Left cardiac atrium (tissue), 4 donors: ENCODE results near the gene TBX5. TPM values are rescaled to one million over a fixed set of nuclear protein-coding genes. Genes with fewer than 3 reads are reported as not detected.
A peak's percentile ranks its signal among the peaks of the same experiment; 100 is the strongest.

Experiments used
- ATAC-seq, 2 donors: fragments of 200-7000 bp; cut with Tn5 transposase; one replicate each; pipeline ENCODE4 v1.9.1; 2020; ENCODE audit warnings: mild to moderate bottlenecking in 2 of 2, moderate library complexity in 2 of 2
- DNase-seq: peaks from one replicate; pipeline ENCODE4 v3.0.0-alpha.2; 2020
- intact Hi-C, 2 donors: fragments of 100-400 bp; cut with DNase I; formaldehyde crosslinking; loops; one replicate each; pipeline versions ENCODE4 v1.14.1 to v1.15.1; 2022 to 2023
- total RNA-seq, 2 donors: library from RNA; stranded (reverse); fragmentation: NEBNext Ultra II Directional; extraction: Animal tissue kit (Norgen Biotek cat#: 25700); gene quantifications; one replicate each; pipeline ENCODE4 v1.2.1, GENCODE V29; 2021
- donor health status: DM: no; HTN: yes; CAD: no.
- donor health status: DM: no; HTN: yes; CAD: no; lungs with severe emphysema.
- donor health status: DM: yes; HTN: yes; CAD: no.
- donor health status: Dilated cardiomyopathy.

Gene TBX5
- total RNA-seq, 2 donors from 2014 or later, result 116 to 236 TPM

- intact Hi-C loops, result loop anchor here in 1 of 2 donors (10.0 kb wide), 1 partner anchor 173 kb away; no protein-coding TSS in a partner anchor
- ATAC-seq (no peak), DNase-seq (no peak)
These were observed 58.1 kb downstream of the TBX5 start for GRCh38 chr12:114347861-114348260.

GRCh38 chr12:114344831-114345230 is 61.1 kb downstream of the TBX5 start:
- peak in 1 of 2 donors; percentile 32 for ATAC-seq
- DNase-seq, result no peak
- intact Hi-C loops, result loop anchor here in 1 of 2 donors (10.0 kb wide), 1 partner anchor 170 kb away; no protein-coding TSS in a partner anchor

GRCh38 chr12:114344303-114344663 is 61.7 kb downstream of the TBX5 start:
- ATAC-seq, result no peak
- intact Hi-C loops, result loop anchor here in 1 of 2 donors (10.0 kb wide), 1 partner anchor 169 kb away; no protein-coding TSS in a partner anchor
- DNase-seq, result no peak

GRCh38 chr12:114343585-114344302 is 62.2 kb downstream of the TBX5 start:
- DNase-seq (no peak), ATAC-seq (no peak)
- intact Hi-C loops, result loop anchor here in 1 of 2 donors (10.0 kb wide), 1 partner anchor 169 kb away; no protein-coding TSS in a partner anchor

GRCh38 chr12:114342656-114343055 is 63.3 kb downstream of the TBX5 start:
- intact Hi-C loops, result loop anchor here in 1 of 2 donors (10.0 kb wide), 1 partner anchor 168 kb away; no protein-coding TSS in a partner anchor
- no peak for DNase-seq
- ATAC-seq, result no peak

- ATAC-seq, result no peak
- intact Hi-C loops, result loop anchor here in 1 of 2 donors (10.0 kb wide), 1 partner anchor 167 kb away; no protein-coding TSS in a partner anchor
- no peak for DNase-seq
These were observed 64.3 kb downstream of the TBX5 start for GRCh38 chr12:114341635-114342034.

- ATAC-seq (no peak), DNase-seq (no peak)
- intact Hi-C loops, result loop anchor here in 1 of 2 donors (10.0 kb wide), 1 partner anchor 165 kb away; no protein-coding TSS in a partner anchor
These were observed 65.7 kb downstream of the TBX5 start for GRCh38 chr12:114340231-114340630.

- DNase-seq, result no peak
- ATAC-seq, result no peak
- intact Hi-C loops, result loop anchor here in 1 of 2 donors (10.0 kb wide), 1 partner anchor 165 kb away; no protein-coding TSS in a partner anchor
These were observed 66.3 kb downstream of the TBX5 start for GRCh38 chr12:114339626-114340025.

- ATAC-seq, result peak; percentile 33 to 57
- no peak for DNase-seq
- intact Hi-C loops, result no loop called here
These were observed 70.3 kb downstream of the TBX5 start for GRCh38 chr12:114335607-114336006.

- DNase-seq (no peak), ATAC-seq (no peak)
- intact Hi-C loops, result no loop called here
These were observed 71.5 kb downstream of the TBX5 start for GRCh38 chr12:114334395-114334794.

- DNase-seq (no peak), ATAC-seq (no peak)
- intact Hi-C loops, result no loop called here
These were observed 77.7 kb downstream of the TBX5 start for GRCh38 chr12:114328292-114328691.

GRCh38 chr12:114327765-114328164 is 78.2 kb downstream of the TBX5 start:
- no peak for DNase-seq
- intact Hi-C loops, result no loop called here
- no peak for ATAC-seq

- no peak for DNase-seq
These were observed 84.4 kb downstream of the TBX5 start for GRCh38 chr12:114321524-114321923.

GRCh38 chr12:114320968-114321367 is 85.0 kb downstream of the TBX5 start:
- DNase-seq (no peak), ATAC-seq (peak; percentile 17 to 46)
- intact Hi-C loops, result no loop called here

More at GRCh38 chr12:114321524-114321923, 84.4 kb downstream of the TBX5 start:
- no peak for ATAC-seq
- intact Hi-C loops, result no loop called here

- intact Hi-C loops, result no loop called here
- no peak for ATAC-seq
- no peak for DNase-seq
These were observed 85.8 kb downstream of the TBX5 start for GRCh38 chr12:114320101-114320500.

GRCh38 chr12:114319422-114319821 is 86.5 kb downstream of the TBX5 start:
- intact Hi-C loops, result no loop called here
- DNase-seq, result peak; percentile 52
- ATAC-seq, result peak; percentile 50 to 80

GRCh38 chr12:114318984-114319383 is 87.0 kb downstream of the TBX5 start:
- ATAC-seq (no peak), DNase-seq (no peak)
- intact Hi-C loops, result no loop called here

- intact Hi-C loops, result no loop called here
- peak; percentile 48 to 74 for ATAC-seq
- peak; percentile 41 for DNase-seq
These were observed 89.9 kb downstream of the TBX5 start for GRCh38 chr12:114316076-114316475.

GRCh38 chr12:114314974-114315720 is 90.8 kb downstream of the TBX5 start:
- DNase-seq, result no peak
- intact Hi-C loops, result no loop called here
- no peak for ATAC-seq

GRCh38 chr12:114314403-114314802 is 91.5 kb downstream of the TBX5 start:
- intact Hi-C loops, result no loop called here
- ATAC-seq (peak in 1 of 2 donors; percentile 47), DNase-seq (no peak)
